ENCODE results near the gene TRAF7. TPM values are rescaled to one million over a fixed set of nuclear protein-coding genes. Genes with fewer than 3 reads are reported as not detected.

Gene TRAF7
- total and polyA plus RNA-seq, 9 donors = 13.3 to 68.0 (median 45.5) TPM

DNA sequence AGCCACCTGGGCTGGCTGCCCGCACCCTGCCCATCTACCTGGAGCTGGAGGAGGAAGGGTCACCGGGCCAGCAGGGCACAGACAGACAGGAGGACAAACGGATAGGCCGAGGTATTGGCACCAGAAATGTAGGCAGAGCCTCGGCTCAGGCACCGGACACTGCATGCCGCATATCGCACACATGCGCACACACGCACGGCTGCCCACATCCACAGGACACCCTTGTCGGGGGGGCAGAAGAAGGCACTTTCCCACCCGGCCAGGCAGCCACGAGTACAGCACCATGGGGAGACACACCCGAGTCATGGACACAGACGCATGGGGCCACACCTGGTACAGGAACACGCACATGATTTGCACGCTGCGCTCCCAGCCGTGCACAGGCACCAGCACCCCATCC is 26.4 kb downstream of the TRAF7 start:
- TF ChIP-seq, protein P1, sequence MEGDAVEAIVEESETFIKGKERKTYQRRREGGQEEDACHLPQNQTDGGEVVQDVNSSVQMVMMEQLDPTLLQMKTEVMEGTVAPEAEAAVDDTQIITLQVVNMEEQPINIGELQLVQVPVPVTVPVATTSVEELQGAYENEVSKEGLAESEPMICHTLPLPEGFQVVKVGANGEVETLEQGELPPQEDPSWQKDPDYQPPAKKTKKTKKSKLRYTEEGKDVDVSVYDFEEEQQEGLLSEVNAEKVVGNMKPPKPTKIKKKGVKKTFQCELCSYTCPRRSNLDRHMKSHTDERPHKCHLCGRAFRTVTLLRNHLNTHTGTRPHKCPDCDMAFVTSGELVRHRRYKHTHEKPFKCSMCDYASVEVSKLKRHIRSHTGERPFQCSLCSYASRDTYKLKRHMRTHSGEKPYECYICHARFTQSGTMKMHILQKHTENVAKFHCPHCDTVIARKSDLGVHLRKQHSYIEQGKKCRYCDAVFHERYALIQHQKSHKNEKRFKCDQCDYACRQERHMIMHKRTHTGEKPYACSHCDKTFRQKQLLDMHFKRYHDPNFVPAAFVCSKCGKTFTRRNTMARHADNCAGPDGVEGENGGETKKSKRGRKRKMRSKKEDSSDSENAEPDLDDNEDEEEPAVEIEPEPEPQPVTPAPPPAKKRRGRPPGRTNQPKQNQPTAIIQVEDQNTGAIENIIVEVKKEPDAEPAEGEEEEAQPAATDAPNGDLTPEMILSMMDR (IDR thresholded peaks at IDR 0.05) = no peak
- TF ChIP-seq POLR2A (IDR thresholded peaks at IDR 0.05) (no peak), EP300 (IDR thresholded peaks at IDR 0.05) (no peak)
- H3K9me3 ChIP-seq = no peaks in the 10 kb centered on the region
- no peaks in the 10 kb centered on the region for H3K4me1 ChIP-seq (ENCODE audit: insufficient read depth)
- no peak overlapping the region for H3K27ac ChIP-seq
- H3K36me3 ChIP-seq = no peaks in the 10 kb centered on the region
- 87 to 93% (median 89%) methylated on average over 20 of the region's 20 CpGs for WGBS, 3 donors
- no peaks in the 10 kb centered on the region for H3K27me3 ChIP-seq
- intact Hi-C loops (cut with DNase I) = no loop called here
- H3K4me3 ChIP-seq = no peak overlapping the region
- DNase-seq = no peak

DNA sequence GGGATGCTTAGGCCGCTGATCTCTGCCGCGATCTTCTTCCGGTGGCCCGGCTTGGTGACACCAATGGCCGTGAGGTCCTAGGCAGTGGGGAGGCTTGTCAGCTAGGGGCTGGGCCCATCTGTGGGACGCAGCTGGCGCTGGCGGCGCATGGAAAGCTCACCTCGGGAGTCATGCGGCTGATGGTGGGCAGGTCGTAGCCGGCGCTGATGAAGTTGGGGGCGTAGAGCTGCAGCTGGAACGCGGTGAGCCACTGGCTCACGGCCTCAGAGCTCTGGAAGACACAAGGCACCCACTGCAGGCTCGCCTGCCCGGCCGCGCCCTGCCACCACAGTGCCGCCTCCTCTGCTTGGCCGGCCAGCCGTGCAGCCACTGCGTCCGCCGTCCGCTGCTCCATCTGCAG is 28.1 kb downstream of the TRAF7 start:
- WGBS, 3 donors = 91 to 93% (median 92%) methylated on average over 27 to 30 of the region's 30 CpGs
- no peak overlapping the region for H3K27ac ChIP-seq
- no peaks in the 10 kb centered on the region for H3K36me3 ChIP-seq
- no peak overlapping the region for H3K4me3 ChIP-seq
- TF ChIP-seq EP300 (IDR thresholded peaks at IDR 0.05) (no peak), POLR2A (IDR thresholded peaks at IDR 0.05) (no peak)
- TF ChIP-seq, protein P1 (IDR thresholded peaks at IDR 0.05) = no peak
- H3K9me3 ChIP-seq = no peaks in the 10 kb centered on the region
- intact Hi-C loops (cut with DNase I) = no loop called here
- no peaks in the 10 kb centered on the region for H3K4me1 ChIP-seq (ENCODE audit: insufficient read depth)
- H3K27me3 ChIP-seq = no peaks in the 10 kb centered on the region
- DNase-seq = no peak

DNA sequence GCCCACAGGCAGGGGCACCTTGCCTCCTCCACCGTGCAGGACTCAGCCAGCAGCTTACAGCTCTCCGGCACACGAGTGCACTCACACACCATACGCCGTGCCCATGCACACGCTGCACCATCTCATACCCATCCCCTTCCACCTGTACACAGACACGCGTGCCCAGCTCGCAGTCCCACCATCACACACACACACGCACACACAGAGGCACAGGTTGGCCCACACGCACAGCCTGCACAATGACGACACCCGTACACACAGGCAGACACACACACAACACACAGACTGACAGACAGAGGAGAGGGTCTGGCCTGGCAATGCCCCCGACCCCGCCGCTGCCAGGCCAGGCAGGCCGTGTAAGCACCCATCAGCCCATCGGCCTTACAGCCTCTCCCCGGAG is 28.8 kb downstream of the TRAF7 start:
- Histone ChIP-seq H3K4me3 (no peak overlapping the region), H3K4me1 (ENCODE audit: insufficient read depth) (no peaks in the 10 kb centered on the region), H3K9me3 (no peaks in the 10 kb centered on the region), H3K27me3 (no peaks in the 10 kb centered on the region), H3K36me3 (no peaks in the 10 kb centered on the region), H3K27ac (no peak overlapping the region)
- no peak for DNase-seq
- intact Hi-C loops (cut with DNase I) = no loop called here
- TF ChIP-seq POLR2A (IDR thresholded peaks at IDR 0.05) = no peak
- TF ChIP-seq, protein P1 (IDR thresholded peaks at IDR 0.05) = no peak
- TF ChIP-seq EP300 (IDR thresholded peaks at IDR 0.05) = no peak
- 83 to 88% (median 85%) methylated on average over 19 of the region's 19 CpGs for WGBS, 3 donors

DNA sequence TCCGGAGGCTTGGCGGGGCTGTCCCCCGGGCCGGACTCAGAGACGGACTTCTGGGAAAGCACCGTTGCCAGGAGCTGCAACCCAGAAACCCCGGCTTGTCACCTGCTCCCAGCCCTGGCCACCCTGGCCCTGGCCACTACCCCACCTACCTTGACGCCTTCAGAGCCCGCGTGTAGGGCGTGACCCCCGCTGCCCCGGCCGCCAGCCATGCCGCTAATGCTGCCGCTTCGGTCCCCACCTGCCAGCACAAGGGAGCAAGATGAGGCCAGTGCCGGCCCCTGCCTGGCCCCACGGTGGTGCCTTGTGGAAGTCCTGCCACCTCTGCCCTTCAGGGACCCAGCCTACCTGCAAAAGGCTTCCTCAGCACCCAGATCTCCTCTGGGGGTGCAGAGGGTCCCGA is 29.4 kb downstream of the TRAF7 start:
- H3K4me1 ChIP-seq (ENCODE audit: insufficient read depth) = no peaks in the 10 kb centered on the region
- no peak overlapping the region for H3K27ac ChIP-seq
- intact Hi-C loops (cut with DNase I) = no loop called here
- 80 to 89% (median 87%) methylated on average over 17 to 20 of the region's 20 CpGs for WGBS, 3 donors
- no peaks in the 10 kb centered on the region for H3K36me3 ChIP-seq
- no peak for DNase-seq
- H3K9me3 ChIP-seq = no peaks in the 10 kb centered on the region
- H3K4me3 ChIP-seq = no peak overlapping the region
- TF ChIP-seq, protein P1 (IDR thresholded peaks at IDR 0.05) = no peak
- TF ChIP-seq POLR2A (IDR thresholded peaks at IDR 0.05) (no peak), EP300 (IDR thresholded peaks at IDR 0.05) (no peak)
- no peaks in the 10 kb centered on the region for H3K27me3 ChIP-seq

DNA sequence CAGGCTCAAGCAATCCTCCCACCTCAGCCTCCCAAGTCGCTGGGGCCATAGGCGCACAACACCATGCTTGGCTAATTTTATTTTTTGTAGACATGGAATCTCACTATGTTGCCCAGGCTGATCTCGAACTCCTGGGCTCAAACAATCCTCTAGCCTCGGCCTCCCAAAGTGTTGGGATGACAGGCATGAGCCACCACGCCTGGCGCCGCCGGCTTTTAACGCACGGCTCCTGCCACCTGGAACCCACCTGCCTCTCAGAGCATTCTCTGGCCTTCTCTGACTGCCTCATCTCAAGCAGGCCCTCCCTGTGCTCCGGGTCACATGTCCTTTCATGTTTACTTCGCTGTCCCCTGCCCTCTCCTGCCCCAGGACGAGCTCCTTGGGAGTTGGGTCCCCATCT is 30.5 kb downstream of the TRAF7 start:
- no peak overlapping the region for H3K27ac ChIP-seq
- 88 to 91% (median 90%) methylated on average over 13 of the region's 13 CpGs for WGBS, 3 donors
- intact Hi-C loops (cut with DNase I) = no loop called here

More for the DNA sequence above, 30.5 kb downstream of the TRAF7 start:
- Histone ChIP-seq H3K36me3 (no peaks in the 10 kb centered on the region), H3K27me3 (no peaks in the 10 kb centered on the region), H3K4me1 (ENCODE audit: insufficient read depth) (no peaks in the 10 kb centered on the region), H3K9me3 (no peaks in the 10 kb centered on the region), H3K4me3 (no peak overlapping the region)
- DNase-seq = no peak
- TF ChIP-seq, protein P1 (IDR thresholded peaks at IDR 0.05) = no peak

Data from ovary (tissue), 9 donors.